ENCODE results near the gene CYP51A1. TPM values are rescaled to one million over a fixed set of nuclear protein-coding genes. Genes with fewer than 3 reads are reported as not detected.
A peak's percentile ranks its signal among the peaks of the same experiment; 100 is the strongest.

Gene CYP51A1
- total RNA-seq, 1 experiment from 2014 or later = 80.0 TPM

GRCh38 chr7:92119213-92119759 lies 15.0 kb downstream of the CYP51A1 start:
- peak overlapping the region in 2 of 3 experiments; percentile 19 to 65; a peak in 3 of 7 replicates for H3K27ac Mint-ChIP-seq

More at GRCh38 chr7:92119213-92119759, 15.0 kb downstream of the CYP51A1 start:
- Histone ChIP-seq H3K18ac (ENCODE audit: insufficient read length, low read depth, low read length) (no peak overlapping the region), H3K23me2 (ENCODE audit: insufficient read length, low read depth, low read length, poor library complexity, severe bottlenecking) (no peaks in the 10 kb centered on the region), H3K4ac (ENCODE audit: low read depth, low read length) (no peak overlapping the region), H3K27me3 (ENCODE audit: insufficient read depth, low read length) (no peaks in the 10 kb centered on the region), H2BK20ac (ENCODE audit: low read depth, low read length, poor library complexity, severe bottlenecking) (no peak overlapping the region), H3K4me2 (ENCODE audit: insufficient read depth, insufficient read length, low read length) (no peak overlapping the region), H2AK5ac (ENCODE audit: insufficient read length, low read length) (no peak overlapping the region), H3T11ph (ENCODE audit: low read length) (no peak overlapping the region), H3K23ac (ENCODE audit: insufficient read length, low read depth, low read length) (no peak overlapping the region), H3K79me2 (ENCODE audit: insufficient read depth, low read length) (peaks cover 23% of the 10 kb centered on the region; the same call in 1 of the 2 replicates), H2BK5ac (ENCODE audit: insufficient read length, low read length) (no peak overlapping the region), H4K20me1 (ENCODE audit: control insufficient read depth, insufficient read depth, insufficient read length) (no peaks in the 10 kb centered on the region), H3K4me1 (ENCODE audit: insufficient read depth, low read length) (no peaks in the 10 kb centered on the region), H4K5ac (ENCODE audit: insufficient read length, low read depth, low read length) (no peak overlapping the region), H4K91ac (ENCODE audit: insufficient read length, low read depth, low read length) (no peak overlapping the region), H3K14ac (ENCODE audit: insufficient read depth, low read length) (no peak overlapping the region), H3K9me3 (ENCODE audit: control insufficient read depth, low read depth, low read length) (no peaks in the 10 kb centered on the region), H3K9ac (ENCODE audit: extremely low read depth, insufficient read length, low read length) (no peak overlapping the region), H4K8ac (replicated peaks; ENCODE audit: insufficient read length, low read depth, low read length) (no peak overlapping the region), H3K56ac (ENCODE audit: insufficient read length, low read depth, low read length) (no peak overlapping the region), H2BK12ac (ENCODE audit: insufficient read length, low read depth, low read length) (no peak overlapping the region), H2AFZ (ENCODE audit: low read length) (no peak overlapping the region), H3K79me1 (ENCODE audit: insufficient read depth, low read depth, low read length, poor library complexity, severe bottlenecking) (no peaks in the 10 kb centered on the region), H2BK15ac (ENCODE audit: low read depth, low read length) (no peak overlapping the region), H2BK120ac (ENCODE audit: low read depth, low read length, poor library complexity, severe bottlenecking) (no peak overlapping the region), H3K27ac (ENCODE audit: insufficient read length, low read depth, low read length) (no peak overlapping the region)
- peaks cover 40 to 69% (median 61%) of the 10 kb centered on the region in 3 experiments; a peak in 6 of 7 replicates for H3K36me3 Mint-ChIP-seq (ENCODE audit: insufficient read depth in 1 of 3, low read depth in 3 of 3)
- H3K9me3 Mint-ChIP-seq = no peaks in the 10 kb centered on the region
- H3K27me3 Mint-ChIP-seq (ENCODE audit: low read depth) = no peaks in the 10 kb centered on the region
- no peaks in the 10 kb centered on the region for H3K4me1 Mint-ChIP-seq
- H3K4me3 Mint-ChIP-seq = no peak overlapping the region
- WGBS (ENCODE audit: extremely low coverage, insufficient read length, low lambda C conversion rate) = no CpG with 5 or more reads among the region's 1 CpG
- DNase-seq = no peak
- TF ChIP-seq CTCF (conservative IDR thresholded peaks at IDR 0.05) = no peak

Data from H9 (cell line).